Small intestine (tissue), 7 donors: ENCODE results near the gene LINC01488. TPM values are rescaled to one million over a fixed set of nuclear protein-coding genes. Genes with fewer than 3 reads are reported as not detected.

ENCODE experiments used
- DNase-seq, 2 donors: peaks; one replicate each; pipeline versions ENCODE4 v3.0.0 to v3.0.0-alpha.2; 2013
- FAIRE-seq: peaks from 2 replicates; lab custom pipeline; 2012; peaks lifted over from hg19 to GRCh38; lab: Jason Lieb, UNC
- H3K27ac ChIP-seq, 3 donors: one replicate each; pipeline ENCODE4 v1.5.1; 2013; ENCODE audit warnings: low read length in 2 of 3, mild to moderate bottlenecking in 2 of 3, control low read depth in 1 of 3, inconsistent platforms in 1 of 3, low read depth in 1 of 3, moderate library complexity in 1 of 3
- H3K27me3 ChIP-seq, 3 donors: one replicate each; pipeline ENCODE4 v1.6.1; 2013; ENCODE audit warnings: low read length in 3 of 3, inconsistent platforms in 1 of 3; ENCODE audit not compliant: control insufficient read depth in 3 of 3, insufficient read depth in 3 of 3
- H3K36me3 ChIP-seq, 3 donors: one replicate each; pipeline ENCODE4 v1.6.1; 2013; ENCODE audit warnings: low read length in 3 of 3, inconsistent platforms in 1 of 3, low read depth in 1 of 3, mild to moderate bottlenecking in 1 of 3, moderate library complexity in 1 of 3; ENCODE audit not compliant: control insufficient read depth in 3 of 3, insufficient read depth in 2 of 3
- H3K4me1 ChIP-seq, 3 donors: one replicate each; pipeline ENCODE4 v1.6.1; 2013; ENCODE audit warnings: low read length in 2 of 3, inconsistent platforms in 1 of 3, low read depth in 1 of 3, mild to moderate bottlenecking in 1 of 3, moderate library complexity in 1 of 3; ENCODE audit not compliant: control insufficient read depth in 3 of 3, insufficient read depth in 2 of 3
- H3K4me3 ChIP-seq, 3 donors: one replicate each; pipeline ENCODE4 v1.5.1; 2013; ENCODE audit warnings: low read length in 3 of 3, control low read depth in 1 of 3, inconsistent platforms in 1 of 3, low read depth in 1 of 3, mild to moderate bottlenecking in 1 of 3, moderate library complexity in 1 of 3
- H3K9me3 ChIP-seq, 2 donors: one replicate each; pipeline ENCODE4 v1.6.1; 2013; ENCODE audit warnings: low read depth in 1 of 2, low read length in 1 of 2; ENCODE audit not compliant: control insufficient read depth in 2 of 2, insufficient read depth in 1 of 2
- WGBS, 3 donors: extraction: QIAGEN DNeasy Blood & Tissue Kit; methylation state at CpG; one replicate each; pipeline ENCODE4 v1.1.7; 2013; 5-methylcytosine and 5-hydroxymethylcytosine counted together
- polyA plus RNA-seq, 4 donors: library from polyadenylated mRNA; stranded (reverse) in 3 of 4; unstranded in 1 of 4; fragments of 200-250 nt in 3 of 4; fragments of 120-200 nt in 1 of 4; gene quantifications; one replicate each; pipeline versions ENCODE4 v1.2.1 to v1.2.3, GENCODE V29; 2013
- donor health status: healthy with polysubstance abuse.
- donor health status: control.
- donor health status: control.
- donor health status: Bipolar disorder and iron deficiency.
- donor health status: healthy.

LINC01488 gene
- polyA plus RNA-seq, 4 donors = 0.03 TPM; not detected in 3

GRCh38 chr11:69483691-69484426, 2.4 kb downstream of the LINC01488 start:
- Histone ChIP-seq H3K27me3 (no peaks in the 10 kb centered on the region), H3K36me3 (no peaks in the 10 kb centered on the region), H3K4me1 (peaks cover 0 to 26% (median 2%) of the 10 kb centered on the region in 3 donors), H3K9me3 (peaks cover 0 to 4% of the 10 kb centered on the region in 2 donors), H3K27ac (no peak overlapping the region), H3K4me3 (no peak overlapping the region)
- DNase-seq (no peak), FAIRE-seq (no peak)
- WGBS, 3 donors = 73 to 88% (median 83%) methylated on average over 24 to 25 of the region's 25 CpGs

GRCh38 chr11:69484427-69485259, 3.2 kb downstream of the LINC01488 start:
- DNase-seq (no peak), FAIRE-seq (no peak)
- Histone ChIP-seq H3K27me3 (no peaks in the 10 kb centered on the region), H3K4me1 (peaks cover 0 to 19% (median 2%) of the 10 kb centered on the region in 3 donors), H3K4me3 (no peak overlapping the region), H3K27ac (no peak overlapping the region), H3K9me3 (peaks cover 0 to 4% of the 10 kb centered on the region in 2 donors), H3K36me3 (no peaks in the 10 kb centered on the region)
- WGBS, 3 donors = 81 to 92% (median 83%) methylated on average over 13 of the region's 13 CpGs

GRCh38 chr11:69485337-69486041, 4.0 kb downstream of the LINC01488 start:
- Histone ChIP-seq H3K27me3 (no peaks in the 10 kb centered on the region), H3K36me3 (no peaks in the 10 kb centered on the region), H3K4me3 (no peak overlapping the region), H3K9me3 (peaks cover 0 to 4% of the 10 kb centered on the region in 2 donors), H3K27ac (no peak overlapping the region), H3K4me1 (peaks cover 0 to 11% (median 0%) of the 10 kb centered on the region in 3 donors)
- DNase-seq (no peak), FAIRE-seq (no peak)
- WGBS, 3 donors = 86 to 92% (median 91%) methylated on average over 11 of the region's 11 CpGs

GRCh38 chr11:69486056-69486772, 4.8 kb downstream of the LINC01488 start:
- WGBS, 3 donors = 82 to 86% (median 85%) methylated on average over 17 of the region's 17 CpGs

GRCh38 chr11:69486773-69487291, 5.4 kb downstream of the LINC01488 start:
- Histone ChIP-seq H3K4me3 (no peak overlapping the region), H3K4me1 (no peaks in the 10 kb centered on the region), H3K36me3 (no peaks in the 10 kb centered on the region), H3K27me3 (no peaks in the 10 kb centered on the region), H3K9me3 (peaks cover 0 to 4% of the 10 kb centered on the region in 2 donors), H3K27ac (no peak overlapping the region)
- no peak for DNase-seq
- FAIRE-seq = no peak
- 79 to 89% (median 84%) methylated on average over 18 to 19 of the region's 19 CpGs for WGBS, 3 donors

More at GRCh38 chr11:69486056-69486772, 4.8 kb downstream of the LINC01488 start:
- H3K4me1 ChIP-seq = peaks cover 0 to 4% (median 0%) of the 10 kb centered on the region in 3 donors
- DNase-seq = no peak
- peaks cover 0 to 4% of the 10 kb centered on the region in 2 donors for H3K9me3 ChIP-seq
- H3K27ac ChIP-seq = no peak overlapping the region
- no peak for FAIRE-seq
- H3K36me3 ChIP-seq = no peaks in the 10 kb centered on the region
- H3K4me3 ChIP-seq = no peak overlapping the region
- H3K27me3 ChIP-seq = no peaks in the 10 kb centered on the region

GRCh38 chr11:69487391-69487790, 5.9 kb downstream of the LINC01488 start:
- peaks cover 0 to under 1% of the 10 kb centered on the region in 2 donors for H3K9me3 ChIP-seq
- H3K4me3 ChIP-seq = no peak overlapping the region
- no peak for FAIRE-seq
- no peaks in the 10 kb centered on the region for H3K36me3 ChIP-seq
- H3K27ac ChIP-seq = no peak overlapping the region
- H3K27me3 ChIP-seq = no peaks in the 10 kb centered on the region
- H3K4me1 ChIP-seq = no peaks in the 10 kb centered on the region
- WGBS, 3 donors = 89 to 93% (median 91%) methylated on average over 9 to 10 of the region's 10 CpGs
- DNase-seq = no peak

- DNase-seq (no peak), FAIRE-seq (no peak)
- H3K36me3 ChIP-seq = no peaks in the 10 kb centered on the region
- no peaks in the 10 kb centered on the region for H3K27me3 ChIP-seq
- no peaks in the 10 kb centered on the region for H3K9me3 ChIP-seq
- no peaks in the 10 kb centered on the region for H3K4me1 ChIP-seq
- 93 to 97% (median 94%) methylated on average over 17 of the region's 17 CpGs for WGBS, 3 donors
- no peak overlapping the region for H3K27ac ChIP-seq
- no peak overlapping the region for H3K4me3 ChIP-seq
Observed at GRCh38 chr11:69487849-69488542, 6.5 kb downstream of the LINC01488 start.
